SK-N-MC (cell line): Measurements from ENCODE around the gene GAS5.
A peak's percentile ranks its signal among the peaks of the same experiment; 100 is the strongest.
"Not testable (repeated sequence)": the region's sequence is repeated elsewhere in the genome, so short reads cannot be mapped to it uniquely, and the experiment has no call there.

Experiments
- DNase-seq: peaks from one replicate; pipeline ENCODE4 v3.0.0-alpha.2; 2011; ENCODE audit warnings: low read depth, low spot score
- H3K27ac ChIP-seq: fragments of 200-600 bp; sonication (generic); 2 replicates; pipeline ENCODE4 v1.5.1; 2016; ENCODE audit warnings: mixed run types
- H3K36me3 ChIP-seq: fragments of 200-600 bp; sonication (generic); 2 replicates; pipeline ENCODE4 v1.6.1; 2017; ENCODE audit warnings: antibody characterized with exemption, low read length, mixed read lengths; ENCODE audit not compliant: insufficient read depth
- H3K4me3 ChIP-seq: fragments of 200-600 bp; sonication (generic); 2 replicates; pipeline ENCODE4 v1.5.1; 2016
- H3K9ac ChIP-seq: fragments of 200-600 bp; sonication (generic); 2 replicates; pipeline ENCODE4 v1.8.0; 2017; ENCODE audit warnings: mixed run types, mixed read lengths; ENCODE audit not compliant: insufficient read length
- H3K9me3 ChIP-seq: fragments of 200-600 bp; sonication (generic); 2 replicates; pipeline ENCODE4 v1.6.1; 2017; ENCODE audit warnings: low read depth, mild to moderate bottlenecking, antibody characterized with exemption, low read length, moderate library complexity, mixed read lengths
- EZH2 ChIP-seq: fragments of 200-600 bp; sonication (generic); IDR thresholded peaks from one replicate; pipeline ENCODE4 v1.6.1; 2017; ENCODE audit warnings: antibody characterized with exemption
- FOXP2 ChIP-seq: optimal IDR thresholded peaks from 2 replicates; pipeline ENCODE3; 2011; ENCODE audit warnings: mild to moderate bottlenecking, moderate library complexity; ENCODE audit not compliant: insufficient read depth; ENCODE audit errors: extremely low read length, control extremely low read depth
- POLR2AphosphoS5 ChIP-seq: IDR thresholded peaks from 2 replicates; pipeline ENCODE4 v1.6.1; 2012; ENCODE audit warnings: mild to moderate bottlenecking, low read depth, low read length, borderline replicate concordance

GAS5 gene

DNA sequence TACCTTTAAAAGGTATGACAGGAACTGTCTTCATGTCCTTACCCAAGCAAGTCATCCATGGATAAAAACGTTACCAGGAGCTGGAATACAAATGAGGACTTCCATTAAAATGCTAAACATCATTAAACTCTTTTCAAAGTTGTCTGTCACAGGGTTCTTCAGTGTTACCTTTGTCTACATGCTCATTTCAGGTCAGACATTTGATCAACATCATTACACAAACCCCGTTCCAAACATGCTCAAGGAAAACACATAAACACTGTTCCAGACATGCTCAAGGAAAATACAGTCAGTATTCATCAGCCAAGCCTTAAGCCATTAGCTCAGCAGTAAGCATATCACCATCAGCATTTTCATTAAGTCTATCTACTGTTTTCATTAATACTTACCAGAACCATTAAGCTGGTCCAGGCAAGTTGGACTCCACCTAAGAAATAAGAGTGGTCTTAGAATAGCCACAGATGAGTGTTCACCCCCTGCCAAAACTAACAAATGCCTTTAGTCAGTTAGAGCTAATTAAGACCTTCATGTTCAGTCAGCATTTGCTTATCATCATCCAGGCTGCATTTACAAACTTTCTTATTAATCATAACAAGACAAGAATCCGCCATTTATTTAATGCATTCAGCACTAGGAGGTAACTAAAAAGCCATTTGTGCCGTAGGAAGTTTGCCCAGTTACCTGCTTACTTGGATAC, 2.2 kb downstream of the GAS5 start:
- Histone ChIP-seq H3K4me3 (peak overlapping the region; percentile 99), H3K27ac (peak overlapping the region; percentile 96), H3K36me3 (peaks cover 61% of the 10 kb centered on the region), H3K9ac (peak overlapping the region; percentile 99), H3K9me3 (no peaks in the 10 kb centered on the region)
- no peak for DNase-seq
- TF ChIP-seq EZH2 (no peak), POLR2AphosphoS5 (peak; percentile 50), FOXP2 (no peak)

DNA sequence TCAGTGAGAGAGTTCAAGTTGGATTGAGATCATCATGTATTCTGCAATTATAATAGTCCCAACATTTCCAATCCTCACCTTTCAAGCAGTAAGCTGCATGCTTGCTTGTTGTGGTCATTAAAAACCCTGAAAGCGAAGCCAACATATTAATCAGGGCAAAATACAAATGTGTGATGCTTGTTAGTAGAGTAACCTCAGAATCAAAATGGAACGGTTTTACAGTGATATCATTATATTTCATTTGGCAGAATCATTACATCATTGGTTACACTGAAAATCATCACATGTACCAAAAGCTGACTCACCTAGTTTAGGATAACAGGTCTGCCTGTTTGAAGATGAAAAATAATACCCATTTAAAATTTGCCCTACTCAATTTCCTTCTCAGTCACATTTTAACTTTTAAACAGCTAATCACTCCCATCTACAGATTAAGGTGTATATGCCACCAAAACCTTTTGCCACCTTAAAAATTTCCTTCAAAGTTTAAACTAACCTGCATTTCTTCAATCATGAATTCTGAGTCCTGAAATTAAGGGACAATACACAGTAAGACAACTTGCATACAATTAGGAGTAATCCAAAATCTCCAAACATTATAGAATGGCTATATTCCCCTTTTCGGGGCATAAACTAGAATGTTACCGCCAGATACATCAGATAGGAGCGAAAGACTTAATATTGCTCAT, 3.5 kb downstream of the GAS5 start:
- no peak for DNase-seq
- H3K4me3 ChIP-seq: peak overlapping the region; percentile 99
- peak overlapping the region; percentile 96 for H3K27ac ChIP-seq
- TF ChIP-seq POLR2AphosphoS5: no peak; the same call in 1 of the 2 replicates
- no peaks in the 10 kb centered on the region for H3K9me3 ChIP-seq
- peaks cover 63% of the 10 kb centered on the region for H3K36me3 ChIP-seq
- H3K9ac ChIP-seq: peak overlapping the region; percentile 99

DNA sequence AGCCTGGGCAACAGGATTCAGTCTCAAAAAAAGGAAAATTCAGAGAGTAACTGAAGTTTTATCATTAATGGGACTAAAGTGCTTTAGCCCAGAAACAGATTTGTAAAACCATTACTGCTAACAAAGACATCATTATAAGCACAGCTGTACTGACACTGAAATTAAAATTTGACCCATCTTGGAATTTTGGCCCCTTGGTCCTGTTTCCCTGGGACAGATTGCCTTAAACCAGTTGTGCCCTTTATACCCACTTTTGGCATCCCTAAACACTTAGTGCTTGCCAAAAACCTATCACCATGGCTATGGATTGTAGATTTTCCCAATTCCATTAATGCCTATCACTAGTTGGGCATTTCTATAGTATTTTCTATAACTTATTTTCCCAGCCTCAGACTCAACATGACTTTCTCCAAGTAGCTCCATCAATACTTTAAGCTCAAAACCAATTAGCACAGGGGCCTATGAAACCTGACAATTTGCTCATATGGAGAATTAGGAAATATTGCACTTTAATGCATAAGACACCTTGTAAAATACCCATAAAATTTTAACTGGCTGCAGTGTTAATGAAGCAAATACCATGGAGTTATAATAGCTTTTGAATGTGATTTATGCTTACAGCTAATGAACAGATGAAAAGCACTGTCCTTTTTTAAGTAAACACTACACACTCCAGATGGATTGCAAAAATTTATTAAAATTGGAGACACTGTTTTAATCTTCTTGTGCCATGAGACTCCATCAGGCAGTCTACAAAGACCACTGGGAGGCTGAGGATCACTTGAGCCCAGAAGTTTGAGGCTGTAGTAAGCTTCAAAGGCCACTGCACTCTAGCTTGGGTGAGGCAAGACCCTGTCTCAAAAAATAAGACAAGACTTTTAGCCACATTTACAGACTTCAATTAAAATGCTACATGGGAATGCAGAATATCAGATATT, 4.3 kb downstream of the GAS5 start:
- no peaks in the 10 kb centered on the region for H3K9me3 ChIP-seq
- peak overlapping the region; percentile 99 for H3K4me3 ChIP-seq
- TF ChIP-seq FOXP2: no peak
- no peak for TF ChIP-seq POLR2AphosphoS5
- TF ChIP-seq EZH2: no peak
- H3K27ac ChIP-seq: peak overlapping the region; percentile 96
- H3K9ac ChIP-seq: peak overlapping the region; percentile 48
- no peak for DNase-seq
- H3K36me3 ChIP-seq: peaks cover 63% of the 10 kb centered on the region

DNA sequence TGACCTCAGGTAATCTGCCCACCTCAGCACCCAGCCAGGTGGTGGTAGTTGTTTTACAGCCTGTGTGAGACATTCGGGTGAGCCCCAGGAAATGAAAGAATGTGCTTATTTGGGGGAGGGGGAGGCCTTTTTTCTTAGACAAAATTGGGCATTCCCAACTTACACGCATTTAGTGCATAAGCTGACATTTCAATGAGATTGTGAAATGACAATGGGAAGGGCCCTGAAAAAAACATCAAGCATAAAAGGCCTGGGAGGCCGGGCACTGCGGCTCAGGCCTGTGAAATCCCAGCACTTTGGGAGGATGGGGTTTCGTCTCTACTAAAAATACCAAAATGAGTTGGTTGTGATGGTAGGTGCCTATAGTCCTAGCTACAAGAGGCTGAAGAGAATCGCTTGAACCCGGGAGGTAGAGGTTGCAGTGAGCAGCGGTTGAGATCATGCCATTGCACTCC, 5.0 kb downstream of the GAS5 start:
- no peak overlapping the region for H3K9ac ChIP-seq
- no peak for DNase-seq
- peak overlapping the region; percentile 96 for H3K27ac ChIP-seq
- TF ChIP-seq FOXP2: no peak
- no peak; the same call in 1 of the 2 replicates for TF ChIP-seq POLR2AphosphoS5
- TF ChIP-seq EZH2: no peak
- no peaks in the 10 kb centered on the region for H3K9me3 ChIP-seq
- no peak overlapping the region for H3K4me3 ChIP-seq
- H3K36me3 ChIP-seq: peaks cover 67% of the 10 kb centered on the region

DNA sequence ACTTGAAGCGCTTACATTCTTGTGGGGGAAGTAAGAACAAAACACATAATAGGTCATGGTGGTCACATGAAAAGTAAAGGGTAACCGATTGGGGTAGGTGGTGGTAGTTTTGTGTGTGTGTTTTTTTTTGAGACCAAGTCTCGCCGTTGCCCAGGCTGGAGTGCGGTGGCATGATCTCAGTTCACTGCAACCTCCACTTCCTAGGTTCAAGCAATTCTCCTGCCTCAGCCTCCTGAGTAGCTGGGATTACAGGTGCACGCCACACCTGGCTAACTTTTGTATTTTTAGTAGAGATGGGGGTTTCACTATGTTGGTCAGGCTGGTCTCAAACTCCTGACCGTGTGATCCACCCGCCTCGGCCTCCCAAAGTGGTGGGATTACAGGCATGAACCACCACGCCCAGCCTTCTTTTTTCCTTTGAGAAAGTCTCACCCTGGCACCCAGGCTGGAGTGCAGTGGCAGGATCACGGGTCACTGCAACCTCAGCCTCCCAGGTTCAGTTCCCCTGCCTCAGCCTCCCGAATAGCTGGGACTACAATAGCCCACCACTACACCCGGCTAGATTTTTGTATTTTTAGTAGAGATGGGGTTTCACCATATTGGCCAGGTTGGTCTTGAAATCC, 5.5 kb downstream of the GAS5 start:
- peak overlapping the region; percentile 96; the same call in 1 of the 2 replicates for H3K27ac ChIP-seq
- not testable (repeated sequence) for H3K4me3 ChIP-seq, H3K9me3 ChIP-seq, H3K9ac ChIP-seq, DNase-seq
- peak; percentile 40; the same call in 1 of the 2 replicates for TF ChIP-seq POLR2AphosphoS5
- H3K36me3 ChIP-seq: peaks cover 69% of the 10 kb centered on the region

DNA sequence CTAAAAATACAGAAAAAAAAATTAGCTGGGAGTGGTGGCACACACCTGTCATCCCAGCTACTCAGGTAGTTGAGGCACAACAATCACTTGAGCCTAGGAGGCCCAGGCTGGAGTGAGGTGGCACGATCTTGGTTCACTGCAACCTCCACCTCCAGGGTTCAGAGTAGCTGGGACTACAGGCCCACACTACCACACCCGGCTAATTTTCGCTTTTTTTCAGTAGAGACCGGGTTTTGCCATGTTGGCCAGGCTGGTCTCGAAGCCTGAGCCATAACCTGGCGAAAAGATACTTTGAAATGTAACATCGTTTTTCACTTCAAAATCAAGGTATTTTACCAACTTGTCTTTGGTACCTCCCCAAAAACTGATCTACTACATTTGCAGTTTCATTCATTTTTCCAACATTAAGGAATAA, 6.1 kb downstream of the GAS5 start:
- DNase-seq: no peak
- Histone ChIP-seq H3K36me3 (peaks cover 64% of the 10 kb centered on the region), H3K4me3 (no peak overlapping the region), H3K9ac (no peak overlapping the region), H3K9me3 (no peaks in the 10 kb centered on the region), H3K27ac (peak overlapping the region; percentile 51; the same call in 1 of the 2 replicates)
- peak; percentile 20; the same call in 1 of the 2 replicates for TF ChIP-seq POLR2AphosphoS5
- TF ChIP-seq FOXP2: no peak

DNA sequence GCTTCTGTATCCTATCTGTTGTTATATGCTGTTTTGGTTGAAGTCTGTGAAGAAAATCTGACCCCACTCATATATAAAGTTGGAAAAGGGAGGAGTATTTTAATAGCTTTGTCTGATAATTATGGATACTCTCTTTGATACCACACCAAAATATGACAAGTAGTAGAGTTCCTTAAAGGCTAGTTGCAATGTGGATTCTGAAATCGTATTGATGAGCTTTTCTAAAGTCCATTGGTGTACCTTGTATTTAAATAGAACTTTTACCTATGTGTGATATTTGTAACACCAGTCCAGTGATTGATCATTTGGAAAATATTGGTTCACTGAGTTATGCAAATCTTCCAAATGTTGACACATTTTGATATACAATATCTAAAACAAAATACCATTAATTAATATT, 7.7 kb downstream of the GAS5 start:
- peaks cover 63% of the 10 kb centered on the region for H3K36me3 ChIP-seq
- H3K4me3 ChIP-seq: no peak overlapping the region
- H3K9ac ChIP-seq: no peak overlapping the region
- no peaks in the 10 kb centered on the region for H3K9me3 ChIP-seq
- H3K27ac ChIP-seq: peak overlapping the region; percentile 80
- TF ChIP-seq POLR2AphosphoS5 (no peak), EZH2 (no peak), FOXP2 (no peak)
- no peak for DNase-seq

DNA sequence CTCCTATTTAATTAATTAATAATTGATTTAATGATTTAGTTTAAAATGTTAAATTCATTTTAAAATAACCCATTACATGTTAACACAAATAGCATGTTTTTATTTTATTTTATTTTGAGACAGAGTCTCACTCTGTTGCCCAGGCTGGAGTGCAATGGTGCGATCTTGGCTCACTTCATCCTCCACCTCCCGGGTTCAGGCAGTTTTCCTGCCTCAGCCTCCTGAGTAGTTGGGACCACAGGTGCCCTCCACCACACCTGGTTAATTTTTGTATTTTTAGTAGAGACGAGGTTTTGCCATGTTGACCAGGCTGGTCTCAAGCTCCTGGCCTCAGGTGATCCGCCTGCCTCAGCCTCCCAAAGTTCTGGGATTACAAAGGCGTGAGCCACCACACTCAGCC, 8.2 kb downstream of the GAS5 start:
- H3K9me3 ChIP-seq, H3K9ac ChIP-seq, DNase-seq, H3K27ac ChIP-seq, H3K4me3 ChIP-seq: not testable (repeated sequence)
- peaks cover 62% of the 10 kb centered on the region for H3K36me3 ChIP-seq
